NCI-H146 treated with DMSO at 0.1 percent for 48 hours (cell line): ENCODE data around the gene ZMIZ1.

ENCODE experiments used
- DNase-seq: peaks from one replicate; lab custom pipeline; 2025; ENCODE audit not compliant: unreplicated experiment; lab: John Stamatoyannopoulos, UW

ZMIZ1 gene

GRCh38 chr10:79148452-79149344 lies 79.9 kb downstream of the ZMIZ1 start:
- DNase-seq: no peak

GRCh38 chr10:79149345-79149661 lies 80.5 kb downstream of the ZMIZ1 start:
- no peak for DNase-seq

- no peak for DNase-seq
Measured at GRCh38 chr10:79149662-79150443, 81.1 kb downstream of the ZMIZ1 start.

DNA sequence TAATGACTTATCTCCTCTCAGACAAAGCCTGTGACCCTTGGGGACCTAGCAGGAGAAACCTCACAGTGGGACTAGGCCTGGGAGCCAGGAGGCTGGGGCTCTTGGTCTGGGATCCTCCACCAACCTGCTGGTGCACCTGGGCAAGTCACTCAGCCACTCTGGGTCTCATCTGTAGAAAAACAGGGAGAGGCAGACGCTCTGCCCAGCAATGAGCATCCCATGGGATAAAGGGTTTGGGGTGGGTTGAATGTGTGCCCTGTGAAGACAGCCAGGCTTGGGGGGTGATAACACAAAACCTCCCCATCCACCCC lies 81.6 kb downstream of the ZMIZ1 start:
- DNase-seq: no peak

DNA sequence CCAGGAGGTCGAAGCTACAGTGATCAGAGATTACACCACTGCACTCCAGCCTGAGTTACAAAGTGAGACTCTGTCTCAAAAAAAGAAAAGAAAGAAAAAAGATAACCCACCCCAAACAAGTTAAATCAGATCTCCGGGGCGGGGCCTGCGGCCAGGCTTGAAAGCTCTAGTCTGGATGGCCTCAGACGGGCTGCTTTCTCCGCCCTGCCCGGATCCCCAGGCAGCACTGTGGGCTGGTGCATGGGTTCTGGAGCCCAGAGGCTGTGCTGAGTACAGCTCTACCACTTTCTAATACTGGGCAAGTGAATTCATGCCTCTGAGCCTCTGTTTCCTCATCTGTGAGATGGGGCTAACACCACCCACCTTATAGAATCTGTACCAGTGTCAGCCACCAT lies 83.7 kb downstream of the ZMIZ1 start:
- no peak for DNase-seq

DNA sequence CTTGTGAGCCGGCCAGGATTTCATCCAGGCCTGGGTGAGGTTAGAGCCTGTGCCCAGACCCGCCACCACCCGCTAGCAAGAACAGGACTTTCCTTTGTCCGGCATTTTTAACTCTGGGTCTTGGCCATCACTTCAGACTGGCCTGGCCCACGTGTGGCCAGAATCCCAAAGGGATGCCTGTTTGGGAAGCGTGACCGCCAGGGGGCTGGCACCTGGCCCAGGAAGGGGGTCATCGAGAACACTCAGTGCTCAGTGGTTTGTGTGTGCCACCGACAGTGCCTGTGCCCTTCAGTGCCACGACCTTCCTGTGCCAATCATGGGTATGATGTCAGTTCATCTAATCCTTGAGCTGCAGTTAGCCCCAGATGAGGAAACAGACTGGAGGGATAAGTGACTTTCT lies 85.0 kb downstream of the ZMIZ1 start:
- no peak for DNase-seq

- no peak for DNase-seq
Measured at GRCh38 chr10:79155301-79156081, 86.7 kb downstream of the ZMIZ1 start.

DNA sequence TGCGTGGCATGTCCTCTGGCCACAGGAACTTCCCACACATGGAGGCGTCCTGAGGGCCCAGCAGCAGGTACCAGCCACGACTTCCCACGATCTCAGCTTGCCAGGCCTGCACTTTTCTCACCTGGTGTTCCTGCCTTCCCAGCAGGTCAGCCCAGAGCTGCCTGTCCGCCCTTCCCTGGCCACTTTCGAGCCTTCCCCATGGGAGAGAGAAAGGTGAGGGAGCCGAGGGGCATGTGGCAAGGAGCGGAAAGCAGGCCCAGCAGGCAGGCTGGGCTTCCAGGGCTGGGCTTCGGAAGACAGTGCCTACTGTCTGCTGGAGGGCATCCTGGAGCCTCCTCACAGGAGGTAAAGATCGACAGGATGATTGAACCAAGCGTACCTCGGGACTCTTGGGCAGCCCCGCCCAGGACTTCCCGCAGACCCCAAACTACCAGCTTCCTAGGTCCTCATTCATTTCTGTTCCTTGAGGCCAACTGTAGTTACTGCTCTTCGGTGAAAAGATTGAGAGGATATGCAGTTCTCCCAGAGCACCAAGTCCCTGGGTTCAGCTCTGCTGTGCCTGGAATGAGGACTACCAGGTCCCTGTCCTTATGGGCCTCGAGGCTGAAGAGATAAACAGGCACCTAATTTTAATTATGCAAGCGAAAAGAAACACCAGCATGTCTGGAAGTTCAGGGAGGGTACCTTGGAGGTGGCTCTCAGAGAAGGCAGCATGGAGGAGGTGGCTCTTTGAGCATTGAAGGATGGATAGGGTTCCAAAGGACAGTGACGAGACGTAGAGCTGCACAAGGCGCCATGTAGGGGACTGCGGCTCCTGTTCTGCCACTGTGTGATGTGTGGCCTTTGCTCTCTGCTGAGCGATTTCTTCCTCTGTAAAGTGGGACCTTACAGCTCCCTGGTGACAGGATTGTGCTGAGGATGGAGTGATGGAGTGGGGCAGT lies 87.8 kb downstream of the ZMIZ1 start:
- DNase-seq: no peak

DNA sequence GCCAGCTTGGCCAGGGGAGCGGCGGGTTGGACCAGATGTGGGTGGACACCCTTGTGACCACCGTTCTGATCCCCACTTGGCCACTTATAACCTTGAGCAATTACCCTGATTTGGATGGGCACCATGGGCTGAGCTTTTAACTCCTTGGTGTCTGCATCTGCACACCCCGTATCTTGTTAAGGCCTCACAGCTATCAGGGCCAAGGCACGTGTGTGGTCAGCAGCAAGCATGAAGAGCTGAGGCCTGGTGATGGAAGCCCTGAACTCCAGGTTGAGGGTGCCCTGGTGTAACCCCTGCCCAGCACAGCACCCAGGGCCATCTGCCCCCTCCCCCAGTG lies 89.2 kb downstream of the ZMIZ1 start:
- DNase-seq: no peak

DNA sequence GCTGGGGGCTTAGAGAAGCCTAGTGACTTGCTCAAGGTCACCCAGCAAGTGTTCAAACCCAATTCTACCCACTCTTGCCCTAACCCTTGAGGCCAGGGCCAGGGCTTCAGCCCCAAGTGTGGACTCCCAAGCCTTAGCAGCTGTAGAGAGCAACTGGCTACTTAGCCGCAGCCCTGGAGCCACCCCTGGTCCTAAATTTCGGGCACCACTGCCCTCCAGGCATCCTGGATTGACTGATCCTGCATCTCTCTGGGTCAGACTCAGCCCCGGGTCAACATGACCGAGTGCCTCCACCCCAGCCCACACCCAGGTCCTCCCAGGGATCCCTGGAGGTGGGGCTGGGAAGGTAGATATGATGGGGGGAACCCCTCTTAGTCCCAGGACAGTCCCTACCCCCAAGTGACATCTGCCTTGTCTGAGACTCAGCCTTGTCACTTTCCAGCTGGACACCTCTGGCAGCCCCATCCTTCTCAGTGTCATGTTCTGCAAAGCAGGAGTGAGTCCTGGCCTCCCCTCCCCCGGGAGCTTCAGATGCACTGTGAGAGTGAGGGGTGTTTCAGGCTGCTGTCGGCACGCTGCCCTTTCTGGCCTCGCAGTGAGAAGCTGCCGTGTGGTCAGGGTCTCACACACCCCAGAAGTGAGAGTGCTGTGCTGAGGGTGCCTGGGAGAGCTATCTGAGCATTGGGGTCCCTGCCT lies 89.8 kb downstream of the ZMIZ1 start:
- no peak for DNase-seq

DNA sequence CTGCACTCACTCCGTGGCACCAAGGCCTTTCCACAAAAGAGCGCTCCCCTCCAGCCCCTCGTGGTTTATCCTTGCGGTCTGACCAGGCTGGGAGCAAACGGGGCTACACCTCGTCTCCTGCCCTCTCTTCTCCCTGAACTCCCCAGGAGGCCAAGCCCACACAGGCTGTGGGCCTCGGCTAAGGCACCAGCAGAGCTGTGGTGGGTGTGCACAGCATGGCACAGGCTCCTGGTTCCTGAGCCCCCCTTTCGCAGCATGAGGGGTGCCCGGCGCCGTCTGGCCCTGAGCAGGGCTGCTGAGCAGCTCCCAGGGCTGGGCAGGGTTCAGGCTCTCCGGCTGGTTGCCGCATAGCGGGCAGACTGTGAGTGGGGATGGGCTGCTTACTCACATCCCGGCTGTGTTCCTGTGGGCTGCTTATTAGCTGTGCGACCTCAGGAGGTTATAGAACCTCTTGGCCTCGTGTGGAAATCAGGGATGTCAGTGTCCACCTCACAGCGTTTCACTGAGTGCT lies 90.4 kb downstream of the ZMIZ1 start:
- DNase-seq: no peak

DNA sequence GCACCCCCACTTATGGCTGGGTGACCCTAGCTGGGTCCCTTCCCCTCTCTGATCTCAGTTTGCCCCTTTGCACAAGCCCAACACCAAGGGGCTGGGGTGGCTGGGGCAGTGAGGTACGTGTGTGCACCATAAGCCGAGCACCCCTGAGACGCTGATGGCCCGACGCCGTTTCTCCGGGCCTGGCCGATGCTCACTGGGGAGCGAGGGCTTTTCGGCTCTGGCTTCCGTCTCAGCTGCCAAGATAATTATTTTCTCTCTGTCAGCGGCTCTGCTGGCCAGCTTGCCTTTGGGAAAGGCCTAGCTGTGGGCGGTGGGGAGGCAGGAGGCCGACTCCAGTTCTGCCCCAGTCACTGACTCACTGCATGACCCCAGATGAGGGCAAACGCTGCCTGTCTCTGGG lies 91.0 kb downstream of the ZMIZ1 start:
- no peak for DNase-seq

DNA sequence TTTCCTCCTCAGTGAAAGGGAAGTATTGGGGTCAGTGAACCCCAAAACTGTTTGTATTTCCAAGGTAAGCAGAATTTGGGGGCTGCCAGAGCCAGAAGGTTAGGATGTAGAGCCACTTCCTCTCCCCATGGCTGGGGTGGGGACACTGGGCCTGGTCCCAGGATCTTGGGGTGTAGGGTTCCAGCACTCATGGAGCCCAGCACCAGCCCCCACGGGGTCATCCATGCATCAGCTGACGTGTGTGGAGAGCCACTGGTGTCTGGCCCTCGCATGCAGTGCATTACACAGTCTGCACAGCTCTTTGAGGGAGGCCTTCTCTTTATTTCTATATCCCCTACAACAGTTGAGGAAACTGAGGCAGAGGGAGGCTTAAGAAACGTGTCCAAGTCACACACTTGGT lies 91.4 kb downstream of the ZMIZ1 start:
- no peak for DNase-seq

- DNase-seq: no peak
Measured at GRCh38 chr10:79161557-79161956, 92.8 kb downstream of the ZMIZ1 start.

GRCh38 chr10:79162022-79162421 lies 93.3 kb downstream of the ZMIZ1 start:
- DNase-seq: no peak

GRCh38 chr10:79162861-79163665 lies 94.3 kb downstream of the ZMIZ1 start:
- no peak for DNase-seq

- DNase-seq: no peak
Measured at GRCh38 chr10:79163666-79163975, 94.9 kb downstream of the ZMIZ1 start.

- DNase-seq: no peak
Measured at GRCh38 chr10:79164075-79164474, 95.3 kb downstream of the ZMIZ1 start.

DNA sequence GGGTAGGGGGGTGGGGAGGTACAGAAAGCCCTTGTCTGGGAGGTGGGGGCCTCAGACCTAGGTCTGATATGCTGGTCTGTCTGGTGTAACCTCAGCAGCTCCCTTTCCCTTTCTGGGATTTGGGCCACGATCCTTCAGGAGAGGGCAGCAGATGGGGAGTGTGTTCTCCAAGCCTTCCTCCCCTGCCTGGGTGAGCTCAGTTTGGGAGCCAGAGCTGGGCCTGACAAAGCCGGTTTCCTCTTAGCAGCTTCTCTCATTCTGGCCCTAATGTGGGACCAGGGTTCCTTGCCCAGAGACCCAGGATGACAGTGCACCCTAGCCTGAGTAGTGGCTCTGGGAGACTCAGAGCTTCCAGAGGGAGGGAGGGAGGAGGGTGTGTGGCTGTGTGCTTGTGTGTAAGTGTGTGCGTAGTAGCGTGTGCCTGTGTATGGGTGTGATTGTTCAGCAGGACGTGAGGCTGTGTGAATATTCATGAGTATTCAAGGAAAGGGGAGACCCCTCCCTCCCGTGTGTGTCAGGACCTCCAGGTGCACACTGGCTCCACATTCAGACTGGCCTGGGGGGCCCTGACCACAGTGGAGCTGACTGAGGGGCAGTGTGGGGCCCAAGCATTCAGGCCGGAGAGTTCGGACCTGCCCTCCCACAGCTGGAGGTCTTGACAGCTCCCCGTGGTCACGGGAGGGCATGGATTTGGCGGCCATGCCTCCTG lies 96.5 kb downstream of the ZMIZ1 start:
- no peak for DNase-seq
